K562 (cell line): ENCODE measurements around the gene CAPN12. TPM values are rescaled to one million over a fixed set of nuclear protein-coding genes. Genes with fewer than 3 reads are reported as not detected.

Experiments used
- ATAC-seq: fragments of 200-7000 bp; cut with Tn5 transposase; 3 replicates; pipeline ENCODE4 v1.9.1; 2020; ENCODE audit warnings: moderate library complexity
- BruUV-seq: library from RNA; stranded (reverse); fragments of 400-500 nt; replicated peaks from 2 replicates; lab custom pipeline; 2021; lab: Mats Ljungman, UMichigan
- CTCF ChIA-PET: fragments of 300-600 bp; formaldehyde crosslinking; extraction: SDS; loops from one replicate; lab custom pipeline; 2021; ENCODE audit warnings: low intra/inter-chr PET ratio; lab: Yijun Ruan, JAX
- POLR2A ChIA-PET: fragments of 300-600, 350-650 bp; sonication (Branson Sonifier 250); formaldehyde crosslinking; extraction: SDS; loops from one replicate; lab custom pipeline; 2021; ENCODE audit warnings: antibody characterized with exemption, inconsistent platforms; lab: Yijun Ruan, JAX
- DNase-seq, 4 experiments: peaks; one replicate each; pipeline versions ENCODE4 v3.0.0 to v3.0.0-alpha.2; 2011 to 2018; ENCODE audit warnings: low spot score in 3 of 4, mixed read lengths in 3 of 4; ENCODE audit errors: extremely low read depth in 1 of 4
- FAIRE-seq: peaks from 2 replicates; lab custom pipeline; 2011; peaks lifted over from hg19 to GRCh38; lab: Jason Lieb, UNC
- H2AFZ ChIP-seq: 2 replicates; pipeline ENCODE4 v1.6.0; 2011; ENCODE audit warnings: low read depth, low read length, control low read depth, inconsistent platforms
- H3K27ac ChIP-seq: fragments of 200-600 bp; 3 replicates; pipeline ENCODE4 v1.8.0; 2011; ENCODE audit warnings: low read depth, mild to moderate bottlenecking, control low read depth, inconsistent platforms, low read length, moderate library complexity, mixed read lengths; ENCODE audit errors: extremely low read depth
- H3K27me3 ChIP-seq, 2 experiments: fragments of 300-600 bp in 1 of 2; 2 replicates in 1 of 2; 3 replicates in 1 of 2; pipeline versions ENCODE4 v1.6.0 to v1.8.0; 2011; ENCODE audit warnings: inconsistent platforms in 2 of 2, low read length in 2 of 2, mild to moderate bottlenecking in 1 of 2, mixed read lengths in 1 of 2, moderate library complexity in 1 of 2; ENCODE audit not compliant: control insufficient read depth in 2 of 2, insufficient read depth in 2 of 2
- H3K36me3 ChIP-seq: fragments of 300-600 bp; 3 replicates; pipeline ENCODE4 v1.8.0; 2011; ENCODE audit warnings: mild to moderate bottlenecking, low read length, inconsistent platforms; ENCODE audit not compliant: control insufficient read depth, insufficient read depth
- H3K4me1 ChIP-seq, 2 experiments: fragments of 200-600 bp in 1 of 2; replicated peaks in 1 of 2; 2 replicates in 1 of 2; 3 replicates in 1 of 2; pipeline versions ENCODE4 v1.5.1 to v1.8.0; 2011; ENCODE audit warnings: inconsistent platforms in 2 of 2, low read length in 2 of 2, mild to moderate bottlenecking in 1 of 2, mixed read lengths in 1 of 2, moderate library complexity in 1 of 2; ENCODE audit not compliant: control insufficient read depth in 2 of 2, insufficient read depth in 2 of 2
- H3K4me2 ChIP-seq: 2 replicates; pipeline ENCODE4 v1.6.1; 2011; ENCODE audit warnings: low read length, control low read depth, inconsistent platforms, mixed read lengths; ENCODE audit not compliant: insufficient read depth
- H3K4me3 ChIP-seq: fragments of 200-600 bp; sonication (generic), shearing (Covaris generic); 2 replicates; pipeline ENCODE4 v1.5.1; 2016; ENCODE audit warnings: control low read depth, inconsistent platforms
- H3K79me2 ChIP-seq: fragments of 200-600 bp; 3 replicates; pipeline ENCODE4 v1.8.0; 2011; ENCODE audit warnings: low read length, inconsistent platforms; ENCODE audit not compliant: control insufficient read depth, insufficient read depth
- H3K9ac ChIP-seq, 2 experiments: 2 replicates each; pipeline versions ENCODE4 v1.6.0 to v1.6.1; 2011; ENCODE audit warnings: low read depth in 2 of 2, low read length in 2 of 2, control low read depth in 1 of 2, inconsistent platforms in 1 of 2, mild to moderate bottlenecking in 1 of 2, mixed read lengths in 1 of 2; ENCODE audit not compliant: insufficient read depth in 1 of 2
- H3K9me1 ChIP-seq: one replicate; pipeline ENCODE4 v1.6.0; 2011; ENCODE audit warnings: inconsistent platforms, mild to moderate bottlenecking, low read length, moderate library complexity; ENCODE audit not compliant: control insufficient read depth, insufficient read depth
- H3K9me3 ChIP-seq: replicated peaks from 2 replicates; pipeline ENCODE4 v1.5.1; 2011; ENCODE audit warnings: low read depth, low read length, inconsistent platforms; ENCODE audit not compliant: control insufficient read depth, insufficient read depth
- H4K20me1 ChIP-seq: replicated peaks from 2 replicates; pipeline ENCODE4 v1.6.1; 2011; ENCODE audit warnings: low read length, inconsistent platforms, mixed read lengths; ENCODE audit not compliant: control insufficient read depth, insufficient read depth
- CHCHD3 ChIP-seq: fragments of 250-450 bp; sonication (Bioruptor Pico); IDR thresholded peaks from 2 replicates; pipeline ENCODE4 v2.1.2; 2022; ENCODE audit warnings: mild to moderate bottlenecking
- POLR2G ChIP-seq: fragments of 200-400 bp; formaldehyde crosslinking; IDR thresholded peaks from 2 replicates; pipeline ENCODE4 v1.6.1; 2017; ENCODE audit warnings: low read depth, mild to moderate bottlenecking, antibody characterized with exemption, low read length, moderate library complexity
- RBM22 ChIP-seq: fragments of 200-400 bp; formaldehyde crosslinking; IDR thresholded peaks from 2 replicates; pipeline ENCODE4 v1.6.1; 2018; ENCODE audit warnings: low read length, low read depth; ENCODE audit not compliant: poor library complexity, severe bottlenecking
- THRAP3 ChIP-seq: fragments of 450-650 bp; IDR thresholded peaks from 2 replicates; pipeline ENCODE4 v1.6.1; 2016; ENCODE audit warnings: mild to moderate bottlenecking, inconsistent platforms, borderline replicate concordance
- ZKSCAN8 ChIP-seq: fragments of 200-800 bp; sonication (Bioruptor generic); IDR thresholded peaks from 2 replicates; pipeline ENCODE4 v1.6.1; 2016; ENCODE audit warnings: missing genetic modification characterization, missing compliant biosample characterization
- ZNF311 ChIP-seq: fragments of 250-450 bp; sonication (Bioruptor Pico); IDR thresholded peaks from 2 replicates; pipeline ENCODE4 v1.4.0; 2020; ENCODE audit warnings: mild to moderate bottlenecking, moderate library complexity
- WGBS: fragments of 100-300 bp; shearing (Covaris generic); methylation state at CpG from one replicate; pipeline ENCODE4 v1.1.6; 2016; ENCODE audit warnings: low coverage, mixed read lengths; ENCODE audit not compliant: insufficient coverage; ENCODE audit errors: missing lambda C conversion rate; 5-methylcytosine and 5-hydroxymethylcytosine counted together
- in situ Hi-C: fragments of 300-500 bp; cut with MboI; formaldehyde crosslinking; loops from 4 replicates; pipeline ENCODE4 v1.15.0; 2018; ENCODE audit warnings: inconsistent platforms, mixed read lengths
- intact Hi-C: fragments of 100-400 bp; cut with micrococcal nuclease; formaldehyde crosslinking; loops from 2 replicates; pipeline ENCODE4 v1.14.2; 2022
- polyA plus RNA-seq, 8 experiments: library from polyadenylated mRNA; depleted of rRNA in 4 of 8; stranded (reverse) in 5 of 8; unstranded in 3 of 8; fragments of >200 nt; fragmentation: Nextera tagmentation in 2 of 8; fragmentation: Illumina TruSeq in 1 of 8; extraction: Ambion mirVana in 2 of 8; extraction: Trizol in 1 of 8; gene quantifications; 2 replicates each; pipeline versions ENCODE4 v1.2.1 to v1.2.3, GENCODE V29; 2011 to 2014; ENCODE audit warnings: inconsistent platforms in 1 of 8, missing spikeins in 1 of 8
- total RNA-seq, 7 experiments: library from RNA; depleted of rRNA in 6 of 7; stranded (reverse); fragments of >200 nt in 6 of 7; fragmentation: Illumina TruSeq in 2 of 7; extraction: Trizol in 2 of 7; gene quantifications; 2 replicates each; pipeline versions ENCODE4 v1.2.1 to v1.2.3, GENCODE V29; 2011 to 2021; ENCODE audit warnings: low replicate concordance in 1 of 7
- TF ChIP-seq, protein P1 (sequence below), 2 experiments: fragments of 450-650 bp; IDR thresholded peaks; 2 replicates each; pipeline ENCODE4 v1.6.1; 2016; ENCODE audit warnings: mild to moderate bottlenecking in 2 of 2, borderline replicate concordance in 1 of 2, low read depth in 1 of 2, moderate library complexity in 1 of 2
- TF ChIP-seq, protein P2 (sequence below), 2 experiments: fragments of 450-650 bp; IDR thresholded peaks; 2 replicates each; pipeline ENCODE4 v1.6.1; 2016

CAPN12 gene
- total and polyA plus RNA-seq, 9 of the 15 experiments (the other 6 are each of a cell fraction or from before 2014, with no cell fraction given) = 0.83 to 7.0 (median 1.6) TPM

GRCh38 chr19:38728752-38729541 is 15.3 kb downstream of the CAPN12 start:
- Histone ChIP-seq H3K9ac (peak overlapping the region in 1 of 2 experiments; percentile 84; a peak in 2 of 4 replicates), H3K4me1 (peaks cover 11 to 51% of the 10 kb centered on the region in 2 experiments), H3K27me3 (no peaks in the 10 kb centered on the region), H3K79me2 (no peaks in the 10 kb centered on the region), H2AFZ (no peak overlapping the region), H4K20me1 (0 out of 2 replicates have a peak, but pooled peaks cover 3% of the 10 kb centered on the region), H3K36me3 (peaks cover 78% of the 10 kb centered on the region; the same call in 2 of the 3 replicates), H3K4me2 (no peak overlapping the region; the same call in 1 of the 2 replicates), H3K4me3 (no peak overlapping the region), H3K27ac (peak overlapping the region; percentile 40; the same call in 1 of the 3 replicates), H3K9me3 (no peaks in the 10 kb centered on the region), H3K9me1 (no peaks in the 10 kb centered on the region)
- ChIA-PET CTCF (interaction anchor here (2.9 kb wide), 1 partner anchor 201 kb away, joined by 12 read pairs; the partner anchor contains the start of genes MRPS12 and SARS2), POLR2A (interaction anchor here (0.5 kb wide), 1 partner anchor 156 kb away, joined by 3 read pairs; no protein-coding TSS in a partner anchor)
- no TSS peak for BruUV-seq
- ATAC-seq (no peak), FAIRE-seq (no peak), DNase-seq (no peak)
- WGBS = 84% methylated on average over 14 of the region's 37 CpGs
- in situ Hi-C loops (no loop called here), intact Hi-C loops (loop anchor here (2.0 to 5.0 kb wide), 2 partner anchors 52 to 92 kb away; no protein-coding TSS in a partner anchor)
- TF ChIP-seq, protein P1, sequence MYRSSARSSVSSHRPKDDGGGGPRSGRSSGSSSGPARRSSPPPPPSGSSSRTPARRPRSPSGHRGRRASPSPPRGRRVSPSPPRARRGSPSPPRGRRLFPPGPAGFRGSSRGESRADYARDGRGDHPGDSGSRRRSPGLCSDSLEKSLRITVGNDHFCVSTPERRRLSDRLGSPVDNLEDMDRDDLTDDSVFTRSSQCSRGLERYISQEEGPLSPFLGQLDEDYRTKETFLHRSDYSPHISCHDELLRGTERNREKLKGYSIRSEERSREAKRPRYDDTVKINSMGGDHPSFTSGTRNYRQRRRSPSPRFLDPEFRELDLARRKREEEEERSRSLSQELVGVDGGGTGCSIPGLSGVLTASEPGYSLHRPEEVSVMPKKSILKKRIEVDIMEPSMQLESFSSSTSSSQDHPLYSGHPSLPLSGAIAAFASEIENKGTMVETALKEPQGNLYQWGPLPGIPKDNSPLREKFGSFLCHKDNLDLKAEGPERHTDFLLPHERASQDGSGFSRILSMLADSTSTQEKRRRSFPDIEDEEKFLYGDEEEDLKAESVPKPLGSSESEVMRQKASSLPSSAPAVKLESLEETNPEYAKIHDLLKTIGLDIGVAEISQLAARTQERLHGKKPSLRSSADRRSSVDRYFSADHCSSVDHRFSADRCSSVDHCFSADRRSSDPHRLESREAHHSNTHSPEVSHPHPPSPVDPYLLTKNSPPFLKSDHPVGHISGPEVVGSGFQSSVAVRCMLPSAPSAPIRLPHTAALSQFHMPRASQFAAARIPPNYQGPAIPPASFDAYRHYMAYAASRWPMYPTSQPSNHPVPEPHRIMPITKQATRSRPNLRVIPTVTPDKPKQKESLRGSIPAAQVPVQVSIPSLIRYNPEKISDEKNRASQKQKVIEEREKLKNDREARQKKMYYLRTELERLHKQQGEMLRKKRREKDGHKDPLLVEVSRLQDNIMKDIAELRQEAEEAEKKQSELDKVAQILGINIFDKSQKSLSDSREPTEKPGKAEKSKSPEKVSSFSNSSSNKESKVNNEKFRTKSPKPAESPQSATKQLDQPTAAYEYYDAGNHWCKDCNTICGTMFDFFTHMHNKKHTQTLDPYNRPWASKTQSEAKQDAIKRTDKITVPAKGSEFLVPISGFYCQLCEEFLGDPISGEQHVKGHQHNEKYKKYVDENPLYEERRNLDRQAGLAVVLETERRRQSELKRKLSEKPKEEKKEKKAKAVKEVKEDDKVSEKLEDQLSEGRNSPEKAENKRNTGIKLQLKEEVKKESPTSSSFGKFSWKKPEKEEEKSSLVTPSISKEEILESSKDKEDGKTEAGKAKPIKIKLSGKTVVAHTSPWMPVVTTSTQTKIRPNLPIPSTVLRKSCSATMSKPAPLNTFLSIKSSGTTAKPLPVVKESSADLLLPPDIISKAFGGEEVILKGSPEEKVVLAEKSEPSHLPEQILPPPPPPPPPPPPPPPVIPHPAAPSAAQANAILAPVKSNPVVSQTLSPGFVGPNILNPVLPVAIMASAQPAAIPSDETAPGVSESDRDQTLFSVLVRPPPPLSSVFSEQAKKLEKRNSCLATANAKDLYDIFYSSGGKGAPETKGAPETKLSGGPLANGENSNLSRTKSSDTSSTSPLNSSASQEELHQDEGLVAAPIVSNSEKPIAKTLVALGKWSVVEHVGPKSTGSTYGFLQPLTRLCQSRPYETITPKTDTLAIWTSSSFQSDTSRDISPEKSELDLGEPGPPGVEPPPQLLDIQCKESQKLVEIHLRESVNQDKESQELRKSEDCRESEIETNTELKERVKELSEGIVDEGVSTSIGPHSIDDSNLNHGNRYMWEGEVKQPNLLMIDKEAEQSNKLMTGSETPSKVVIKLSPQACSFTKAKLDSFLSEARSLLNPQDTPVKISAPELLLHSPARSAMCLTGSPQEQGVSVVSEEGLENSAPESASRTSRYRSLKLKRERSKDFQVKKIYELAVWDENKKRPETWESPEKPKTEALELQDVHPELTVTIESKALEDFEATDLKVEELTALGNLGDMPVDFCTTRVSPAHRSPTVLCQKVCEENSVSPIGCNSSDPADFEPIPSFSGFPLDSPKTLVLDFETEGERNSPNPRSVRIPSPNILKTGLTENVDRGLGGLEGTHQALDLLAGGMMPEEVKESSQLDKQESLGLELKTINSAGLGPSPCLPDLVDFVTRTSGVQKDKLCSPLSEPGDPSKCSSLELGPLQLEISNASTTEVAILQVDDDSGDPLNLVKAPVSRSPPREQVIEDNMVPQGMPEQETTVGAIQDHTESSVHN (IDR thresholded peaks at IDR 0.05; ENCODE audit: borderline replicate concordance in 1 of 2, low read depth in 1 of 2) = no peak
- TF ChIP-seq CHCHD3 (CRISPR knock-in tag) (no peak), POLR2G (peak; percentile 30; the same call in 1 of the 2 replicates), ZKSCAN8 (no peak), THRAP3 (peak; percentile 87), RBM22 (peak; percentile 72), ZNF311 (CRISPR knock-in tag) (no peak)
- TF ChIP-seq, protein P2, sequence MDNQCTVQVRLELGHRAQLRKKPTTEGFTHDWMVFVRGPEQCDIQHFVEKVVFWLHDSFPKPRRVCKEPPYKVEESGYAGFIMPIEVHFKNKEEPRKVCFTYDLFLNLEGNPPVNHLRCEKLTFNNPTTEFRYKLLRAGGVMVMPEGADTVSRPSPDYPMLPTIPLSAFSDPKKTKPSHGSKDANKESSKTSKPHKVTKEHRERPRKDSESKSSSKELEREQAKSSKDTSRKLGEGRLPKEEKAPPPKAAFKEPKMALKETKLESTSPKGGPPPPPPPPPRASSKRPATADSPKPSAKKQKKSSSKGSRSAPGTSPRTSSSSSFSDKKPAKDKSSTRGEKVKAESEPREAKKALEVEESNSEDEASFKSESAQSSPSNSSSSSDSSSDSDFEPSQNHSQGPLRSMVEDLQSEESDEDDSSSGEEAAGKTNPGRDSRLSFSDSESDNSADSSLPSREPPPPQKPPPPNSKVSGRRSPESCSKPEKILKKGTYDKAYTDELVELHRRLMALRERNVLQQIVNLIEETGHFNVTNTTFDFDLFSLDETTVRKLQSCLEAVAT (IDR thresholded peaks at IDR 0.05) = peak in 1 of 2 experiments; percentile 89; a peak in 2 of 4 replicates
